ENCODE data around the gene TP73.

GRCh38 chr1:3672971-3673361, 20.6 kb downstream of the TP73 start:
- TF ChIP-seq POLR2A (IDR thresholded peaks at IDR 0.05; ENCODE audit: low read length) (no peak), GATA1 (IDR thresholded peaks at IDR 0.05; ENCODE audit: low read depth, low read length) (no peak)
